ENCODE results near the gene DDX3Y. TPM values are rescaled to one million over a fixed set of nuclear protein-coding genes. Genes with fewer than 3 reads are reported as not detected.

Gene DDX3Y
- 126 and 134 TPM in 2 replicates for total RNA-seq

GRCh38 chrY:12904618-12905516, at the start of gene DDX3Y:
Gene DDX3Y (plus strand): TSS chrY:12904868. CDS start chrY:12904937, 69 bp downstream.
- intact Hi-C loops (cut with micrococcal nuclease), result loop anchor here (1.0 to 10.0 kb wide), 7 partner anchors 60 to 800 kb away; partner anchors contain the start of gene TMSB4Y
- Mint-ChIP-seq H3K27me3 (ENCODE audit: low read depth) (no peaks in the 10 kb centered on the region), H3K4me1 (ENCODE audit: low read depth) (peaks cover 14% of the 10 kb centered on the region), H3K4me3 (ENCODE audit: low read depth) (peak within 1 kb of the TSS; percentile 99), H3K9me3 (no peaks in the 10 kb centered on the region), H3K36me3 (ENCODE audit: low read depth) (peaks cover 35% of the 10 kb centered on the region), H3K27ac (peak within 1 kb of the TSS; percentile 99)
- DNase-seq (ENCODE audit: low spot score), result peak; percentile 84

GRCh38 chrY:12855791-12856275, 48.8 kb upstream of the DDX3Y start:
- intact Hi-C loops (cut with micrococcal nuclease), result no loop called here
- peaks cover 27% of the 10 kb centered on the region for H3K36me3 Mint-ChIP-seq (ENCODE audit: low read depth)
- H3K4me3 Mint-ChIP-seq (ENCODE audit: low read depth), result no peak overlapping the region

GRCh38 chrY:12867960-12868359, 36.7 kb upstream of the DDX3Y start:
- Mint-ChIP-seq H3K36me3 (ENCODE audit: low read depth) (peaks cover under 1% of the 10 kb centered on the region), H3K4me1 (ENCODE audit: low read depth) (no peaks in the 10 kb centered on the region), H3K4me3 (ENCODE audit: low read depth) (no peak overlapping the region), H3K9me3 (no peaks in the 10 kb centered on the region), H3K27me3 (ENCODE audit: low read depth) (no peaks in the 10 kb centered on the region), H3K27ac (no peak overlapping the region)
- intact Hi-C loops (cut with micrococcal nuclease), result no loop called here
- DNase-seq (ENCODE audit: low spot score), result no peak

More at GRCh38 chrY:12855791-12856275, 48.8 kb upstream of the DDX3Y start:
- no peaks in the 10 kb centered on the region for H3K9me3 Mint-ChIP-seq
- no peak for DNase-seq (ENCODE audit: low spot score)
- H3K27me3 Mint-ChIP-seq (ENCODE audit: low read depth), result no peaks in the 10 kb centered on the region
- H3K4me1 Mint-ChIP-seq (ENCODE audit: low read depth), result no peaks in the 10 kb centered on the region
- H3K27ac Mint-ChIP-seq, result no peak overlapping the region

GRCh38 chrY:12896973-12897372, 7.7 kb upstream of the DDX3Y start:
- H3K4me1 Mint-ChIP-seq (ENCODE audit: low read depth), result no peaks in the 10 kb centered on the region
- H3K27ac Mint-ChIP-seq, result no peak overlapping the region
- H3K27me3 Mint-ChIP-seq (ENCODE audit: low read depth), result no peaks in the 10 kb centered on the region

GRCh38 chrY:12898604-12899003, 6.1 kb upstream of the DDX3Y start:
- Mint-ChIP-seq H3K4me1 (ENCODE audit: low read depth) (no peaks in the 10 kb centered on the region), H3K9me3 (no peaks in the 10 kb centered on the region), H3K36me3 (ENCODE audit: low read depth) (no peaks in the 10 kb centered on the region), H3K27ac (no peak overlapping the region), H3K4me3 (ENCODE audit: low read depth) (no peak overlapping the region), H3K27me3 (ENCODE audit: low read depth) (no peaks in the 10 kb centered on the region)
- no peak for DNase-seq (ENCODE audit: low spot score)
- intact Hi-C loops (cut with micrococcal nuclease), result no loop called here

More at GRCh38 chrY:12896973-12897372, 7.7 kb upstream of the DDX3Y start:
- DNase-seq (ENCODE audit: low spot score), result no peak
- H3K9me3 Mint-ChIP-seq, result no peaks in the 10 kb centered on the region
- intact Hi-C loops (cut with micrococcal nuclease), result no loop called here
- H3K4me3 Mint-ChIP-seq (ENCODE audit: low read depth), result no peak overlapping the region
- H3K36me3 Mint-ChIP-seq (ENCODE audit: low read depth), result no peaks in the 10 kb centered on the region

GRCh38 chrY:12905517-12905872, 827 bp downstream of the DDX3Y start:
- H3K36me3 Mint-ChIP-seq (ENCODE audit: low read depth), result peaks cover 42% of the 10 kb centered on the region
- intact Hi-C loops (cut with micrococcal nuclease), result loop anchor here (1.0 to 10.0 kb wide), 7 partner anchors 61 to 799 kb away; partner anchors contain the start of gene TMSB4Y
- H3K9me3 Mint-ChIP-seq, result no peaks in the 10 kb centered on the region
- no peaks in the 10 kb centered on the region for H3K27me3 Mint-ChIP-seq (ENCODE audit: low read depth)
- peak overlapping the region; percentile 99 for H3K4me3 Mint-ChIP-seq (ENCODE audit: low read depth)
- peak overlapping the region; percentile 99 for H3K27ac Mint-ChIP-seq
- peaks cover 20% of the 10 kb centered on the region for H3K4me1 Mint-ChIP-seq (ENCODE audit: low read depth)
- peak; percentile 69 for DNase-seq (ENCODE audit: low spot score)

GRCh38 chrY:12905895-12906294, 1.2 kb downstream of the DDX3Y start:
- Mint-ChIP-seq H3K4me1 (ENCODE audit: low read depth) (peaks cover 20% of the 10 kb centered on the region), H3K27me3 (ENCODE audit: low read depth) (no peaks in the 10 kb centered on the region), H3K36me3 (ENCODE audit: low read depth) (peaks cover 45% of the 10 kb centered on the region), H3K27ac (peak overlapping the region; percentile 99), H3K9me3 (no peaks in the 10 kb centered on the region), H3K4me3 (ENCODE audit: low read depth) (peak overlapping the region; percentile 99)
- no peak for DNase-seq (ENCODE audit: low spot score)
- intact Hi-C loops (cut with micrococcal nuclease), result loop anchor here (1.0 to 10.0 kb wide), 7 partner anchors 61 to 799 kb away; partner anchors contain the start of gene TMSB4Y

GRCh38 chrY:12913541-12913940, 8.9 kb downstream of the DDX3Y start:
- Mint-ChIP-seq H3K4me1 (ENCODE audit: low read depth) (peaks cover 14% of the 10 kb centered on the region), H3K4me3 (ENCODE audit: low read depth) (no peak overlapping the region), H3K27ac (no peak overlapping the region), H3K36me3 (ENCODE audit: low read depth) (peaks cover 72% of the 10 kb centered on the region), H3K27me3 (ENCODE audit: low read depth) (no peaks in the 10 kb centered on the region), H3K9me3 (no peaks in the 10 kb centered on the region)
- no peak for DNase-seq (ENCODE audit: low spot score)
- intact Hi-C loops (cut with micrococcal nuclease), result no loop called here

GRCh38 chrY:12928043-12928442, 23.4 kb downstream of the DDX3Y start:
- Mint-ChIP-seq H3K36me3 (ENCODE audit: low read depth) (no peaks in the 10 kb centered on the region), H3K4me3 (ENCODE audit: low read depth) (no peak overlapping the region), H3K27ac (no peak overlapping the region), H3K9me3 (no peaks in the 10 kb centered on the region), H3K4me1 (ENCODE audit: low read depth) (peaks cover 13% of the 10 kb centered on the region), H3K27me3 (ENCODE audit: low read depth) (peaks cover 2% of the 10 kb centered on the region)
- intact Hi-C loops (cut with micrococcal nuclease), result loop anchor here (5.0 kb wide), 1 partner anchor 414 kb away; no protein-coding TSS in a partner anchor
- DNase-seq (ENCODE audit: low spot score), result no peak

- Mint-ChIP-seq H3K4me3 (ENCODE audit: low read depth) (no peak overlapping the region), H3K9me3 (no peaks in the 10 kb centered on the region), H3K36me3 (ENCODE audit: low read depth) (no peaks in the 10 kb centered on the region), H3K4me1 (ENCODE audit: low read depth) (peaks cover 2% of the 10 kb centered on the region), H3K27ac (no peak overlapping the region), H3K27me3 (ENCODE audit: low read depth) (no peaks in the 10 kb centered on the region)
- DNase-seq (ENCODE audit: low spot score), result no peak
- intact Hi-C loops (cut with micrococcal nuclease), result no loop called here
Measured at GRCh38 chrY:12941725-12942687, 37.3 kb downstream of the DDX3Y start.

All from activated T-helper 2 cell treated with anti-CD3 and anti-CD28 coated beads, Interferon-gamma antibody, Interleukin-2, Interleukin-4, amounts not matched to agents 10 μg/mL and 5 μg/mL and 100 μg/mL, durations not matched to agents 14 hours and 24 hours and 36 hours (primary cell).